ENCODE data around the gene HTR2B. TPM values are rescaled to one million over a fixed set of nuclear protein-coding genes. Genes with fewer than 3 reads are reported as not detected.

The HTR2B gene
- total RNA-seq, 1 donor: 17.4 TPM

- TF ChIP-seq CTCF (IDR thresholded peaks at IDR 0.05; ENCODE audit: insufficient read depth, low read length): no peak
- no peak overlapping the region for H3K4me3 ChIP-seq (ENCODE audit: low read depth, low read length)
- no peak for DNase-seq (ENCODE audit: low read depth)
Observed at GRCh38 chr2:231127936-231128335, 3.1 kb upstream of the HTR2B start.

GRCh38 chr2:231127480-231127879, 2.6 kb upstream of the HTR2B start:
- no peak for TF ChIP-seq CTCF (IDR thresholded peaks at IDR 0.05; ENCODE audit: insufficient read depth, low read length)
- H3K4me3 ChIP-seq (ENCODE audit: low read depth, low read length): no peak overlapping the region
- no peak for DNase-seq (ENCODE audit: low read depth)

GRCh38 chr2:231126123-231126522, 1.3 kb upstream of the HTR2B start:
- TF ChIP-seq CTCF (IDR thresholded peaks at IDR 0.05; ENCODE audit: insufficient read depth, low read length): no peak
- DNase-seq (ENCODE audit: low read depth): no peak
- H3K4me3 ChIP-seq (ENCODE audit: low read depth, low read length): no peak overlapping the region

GRCh38 chr2:231123362-231123898, 1.4 kb downstream of the HTR2B start:
- no peak for TF ChIP-seq CTCF (IDR thresholded peaks at IDR 0.05; ENCODE audit: insufficient read depth, low read length)

GRCh38 chr2:231118614-231118942, 6.3 kb downstream of the HTR2B start:
- no peak for DNase-seq (ENCODE audit: low read depth)
- no peak overlapping the region for H3K4me3 ChIP-seq (ENCODE audit: low read depth, low read length)
- TF ChIP-seq CTCF (IDR thresholded peaks at IDR 0.05; ENCODE audit: insufficient read depth, low read length): no peak

More at GRCh38 chr2:231123362-231123898, 1.4 kb downstream of the HTR2B start:
- H3K4me3 ChIP-seq (ENCODE audit: low read depth, low read length): no peak overlapping the region
- no peak for DNase-seq (ENCODE audit: low read depth)

GRCh38 chr2:231117922-231118613, 6.8 kb downstream of the HTR2B start:
- no peak for TF ChIP-seq CTCF (IDR thresholded peaks at IDR 0.05; ENCODE audit: insufficient read depth, low read length)
- DNase-seq (ENCODE audit: low read depth): no peak
- no peak overlapping the region for H3K4me3 ChIP-seq (ENCODE audit: low read depth, low read length)

GRCh38 chr2:231117148-231117547, 7.7 kb downstream of the HTR2B start:
- no peak for DNase-seq (ENCODE audit: low read depth)
- TF ChIP-seq CTCF (IDR thresholded peaks at IDR 0.05; ENCODE audit: insufficient read depth, low read length): no peak
- no peak overlapping the region for H3K4me3 ChIP-seq (ENCODE audit: low read depth, low read length)
